ENCODE data around the gene LRRTM4. TPM values are rescaled to one million over a fixed set of nuclear protein-coding genes. Genes with fewer than 3 reads are reported as not detected.

Gene LRRTM4
- polyA plus RNA-seq, 3 donors: 0.01 to 0.05 TPM; not detected in 1

DNA sequence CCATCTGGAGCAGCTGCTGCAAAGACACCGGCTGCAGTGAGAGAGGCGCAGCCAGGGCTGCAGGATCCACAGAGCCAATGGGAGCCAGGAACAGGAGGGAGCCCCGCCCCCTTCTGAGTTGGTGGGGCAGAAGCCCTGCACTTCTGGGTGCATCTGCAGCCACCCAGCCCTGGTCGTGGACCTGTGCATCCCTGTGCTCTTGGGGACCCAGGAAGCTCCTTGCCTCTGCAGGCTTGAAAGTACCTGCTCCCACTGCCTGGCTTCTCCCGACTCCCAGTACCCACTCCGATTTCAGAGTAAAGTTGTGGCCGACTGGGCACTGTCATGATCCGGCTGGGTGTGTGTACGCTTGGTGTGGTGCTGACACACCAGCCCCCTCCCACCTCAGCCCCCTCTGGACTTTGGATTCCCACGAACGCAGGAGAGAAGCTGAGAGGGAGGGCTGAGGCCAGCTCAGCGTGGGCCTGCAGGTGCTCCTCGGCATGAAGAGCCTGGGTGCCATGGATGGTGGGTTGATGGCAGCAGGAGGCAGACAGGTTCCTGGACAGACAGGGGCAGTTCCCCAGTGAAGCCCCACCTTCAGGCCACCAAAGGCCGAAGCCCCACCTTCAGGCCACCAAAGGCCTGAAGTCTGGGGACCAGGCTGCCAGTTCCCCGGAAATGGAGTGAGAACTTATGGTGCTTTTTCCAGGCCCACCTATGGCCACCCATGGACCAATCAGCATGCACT, 34.9 kb downstream of the LRRTM4 start:
- 81 to 85% (median 83%) methylated on average over 15 of the region's 15 CpGs for WGBS, 3 donors
- no peak overlapping the region for H3K27ac ChIP-seq (ENCODE audit: low read depth, low read length)

- no peak overlapping the region for H3K27ac ChIP-seq (ENCODE audit: low read depth, low read length)
Measured at GRCh38 chr2:77484026-77484425, 38.1 kb downstream of the LRRTM4 start.

GRCh38 chr2:77479895-77480294, 42.3 kb downstream of the LRRTM4 start:
- H3K27ac ChIP-seq (ENCODE audit: low read depth, low read length): no peak overlapping the region
- 60 to 77% (median 60%) methylated on average over 3 of the region's 3 CpGs for WGBS, 3 donors

DNA sequence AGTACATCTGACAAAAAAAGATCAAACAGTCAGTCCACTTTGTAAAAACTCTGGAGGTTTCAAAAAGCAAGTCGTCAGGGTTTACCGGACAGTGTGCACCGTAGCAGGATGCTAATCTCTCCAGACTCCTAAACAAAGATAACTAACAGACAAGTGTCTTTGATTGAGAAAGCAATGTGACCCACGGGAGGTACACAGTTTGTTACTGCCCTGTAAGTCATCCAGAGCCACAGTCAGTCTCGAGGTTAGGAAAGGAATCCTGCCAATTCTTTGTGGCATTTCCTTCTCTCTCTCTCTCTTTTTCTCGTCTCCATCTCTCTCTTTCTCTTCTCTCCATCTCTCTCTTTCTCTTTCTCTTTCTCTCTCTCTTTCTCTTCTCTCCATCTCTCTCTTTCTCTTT, 42.8 kb downstream of the LRRTM4 start:
- 39 to 47% (median 40%) methylated on average over 6 of the region's 6 CpGs for WGBS, 3 donors
- H3K27ac ChIP-seq (ENCODE audit: low read depth, low read length): no peak overlapping the region

- no peak overlapping the region for H3K27ac ChIP-seq (ENCODE audit: low read depth, low read length)
- WGBS, 3 donors: 73 to 82% (median 76%) methylated on average over 3 of the region's 3 CpGs
Measured at GRCh38 chr2:77470096-77470495, 52.1 kb downstream of the LRRTM4 start.

DNA sequence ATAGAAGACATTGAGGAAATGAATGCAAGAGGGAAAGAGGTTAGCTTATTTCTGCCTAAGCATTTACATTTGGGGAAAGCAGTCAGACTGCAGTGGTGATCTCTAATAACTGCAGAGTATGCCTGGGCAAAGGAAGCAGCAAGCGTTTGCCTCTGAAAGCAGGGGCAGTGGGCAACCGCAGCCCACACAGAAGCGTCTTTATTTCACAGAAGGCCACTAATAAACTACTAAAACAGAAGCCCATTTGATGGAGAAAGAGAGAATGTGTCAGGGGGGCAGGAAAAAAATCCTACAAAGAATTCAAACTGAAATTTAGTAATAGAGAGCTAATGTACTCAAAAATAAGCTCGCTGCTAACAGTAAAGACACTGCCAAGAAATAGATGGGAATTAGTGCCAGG, 53.1 kb downstream of the LRRTM4 start:
- H3K27ac ChIP-seq (ENCODE audit: low read depth, low read length): no peak overlapping the region
- WGBS, 3 donors: 67 to 75% (median 74%) methylated on average over 4 of the region's 4 CpGs

GRCh38 chr2:77459840-77460239, 62.3 kb downstream of the LRRTM4 start:
- no peak overlapping the region for H3K27ac ChIP-seq (ENCODE audit: low read depth, low read length)
- 47 to 62% (median 49%) methylated on average over 3 of the region's 3 CpGs for WGBS, 3 donors

DNA sequence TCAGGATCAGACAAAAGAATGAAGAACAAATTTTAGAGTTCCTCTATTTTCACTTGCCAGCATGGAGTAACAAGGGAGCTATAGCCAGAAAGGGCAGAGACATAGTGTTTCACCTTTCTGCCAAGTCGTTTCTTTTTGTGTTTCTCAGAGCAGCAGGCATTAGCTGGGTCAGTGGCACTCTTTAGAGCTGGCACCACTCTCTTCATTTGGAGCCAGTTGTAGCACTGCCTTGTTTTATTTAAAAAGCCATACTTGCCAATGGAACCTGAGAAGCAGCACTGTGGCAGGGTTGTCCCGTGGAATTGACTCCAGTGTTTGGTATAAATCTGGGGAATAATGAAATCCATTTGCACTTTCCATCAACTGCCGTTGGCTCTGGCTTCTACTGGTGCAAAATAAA, 64.0 kb downstream of the LRRTM4 start:
- 69 to 76% (median 75%) methylated on average over 3 of the region's 3 CpGs for WGBS, 3 donors

DNA sequence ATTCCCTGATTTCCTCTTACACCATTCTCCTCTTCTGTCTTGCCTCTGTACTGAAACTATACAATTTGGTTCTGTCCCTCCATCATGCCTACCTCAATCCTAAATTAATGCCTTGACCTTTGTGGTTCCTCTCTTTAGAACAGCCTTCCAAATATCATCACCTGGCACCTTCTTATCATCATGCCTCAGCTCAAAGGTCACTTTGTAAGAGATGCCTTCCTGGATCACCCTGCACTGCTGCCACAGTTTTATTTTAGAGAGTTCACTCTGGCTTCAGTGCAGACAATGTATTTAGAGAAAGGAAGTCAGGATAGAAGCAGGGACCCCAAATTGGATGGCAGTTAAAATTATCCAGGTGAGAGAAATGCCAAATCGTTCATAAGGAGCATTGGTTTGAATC, 64.5 kb downstream of the LRRTM4 start:
- H3K27ac ChIP-seq (ENCODE audit: low read depth, low read length): no peak overlapping the region
- 62 to 81% (median 70%) methylated on average over 1 of the region's 1 CpG for WGBS, 3 donors

More for the DNA sequence above, 64.0 kb downstream of the LRRTM4 start:
- H3K27ac ChIP-seq (ENCODE audit: low read depth, low read length): no peak overlapping the region

GRCh38 chr2:77443076-77443475, 79.1 kb downstream of the LRRTM4 start:
- no peak overlapping the region for H3K27ac ChIP-seq (ENCODE audit: low read depth, low read length)
- 74 to 79% (median 76%) methylated on average over 5 of the region's 5 CpGs for WGBS, 3 donors

DNA sequence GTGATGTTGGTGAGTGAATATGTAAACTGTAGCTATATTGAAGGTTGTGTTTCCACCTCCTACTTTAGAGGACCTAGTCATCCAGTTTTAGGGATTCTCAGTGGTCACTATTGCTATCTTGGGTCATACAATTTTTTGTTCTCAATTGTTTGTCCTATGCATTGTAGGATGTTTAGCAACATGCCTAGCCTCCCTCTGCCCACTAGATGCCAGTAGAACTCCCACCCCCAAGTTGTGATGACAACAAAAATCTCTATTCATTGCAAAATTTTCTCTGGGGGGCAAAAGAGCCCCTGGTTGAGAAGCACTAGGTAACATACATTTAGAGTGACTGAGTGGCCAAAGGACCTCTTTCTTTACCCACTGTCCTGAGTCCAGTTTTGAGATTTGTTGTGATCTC, 87.3 kb downstream of the LRRTM4 start:
- H3K27ac ChIP-seq (ENCODE audit: low read depth, low read length): no peak overlapping the region

GRCh38 chr2:77428946-77429345, 93.2 kb downstream of the LRRTM4 start:
- 71 to 75% (median 71%) methylated on average over 4 of the region's 4 CpGs for WGBS, 3 donors
- no peak overlapping the region for H3K27ac ChIP-seq (ENCODE audit: low read depth, low read length)

GRCh38 chr2:77421971-77422370, 100.2 kb downstream of the LRRTM4 start:
- no peak overlapping the region for H3K27ac ChIP-seq (ENCODE audit: low read depth, low read length)
- WGBS, 3 donors: 96 to 97% (median 96%) methylated on average over 4 of the region's 4 CpGs

GRCh38 chr2:77418537-77418936, 103.6 kb downstream of the LRRTM4 start:
- WGBS, 3 donors: 39 to 85% (median 67%) methylated on average over 1 of the region's 1 CpG
- no peak overlapping the region for H3K27ac ChIP-seq (ENCODE audit: low read depth, low read length)

- 82 to 90% (median 86%) methylated on average over 1 of the region's 1 CpG for WGBS, 3 donors
- H3K27ac ChIP-seq (ENCODE audit: low read depth, low read length): no peak overlapping the region
Measured at GRCh38 chr2:77404189-77404588, 118.0 kb downstream of the LRRTM4 start.

DNA sequence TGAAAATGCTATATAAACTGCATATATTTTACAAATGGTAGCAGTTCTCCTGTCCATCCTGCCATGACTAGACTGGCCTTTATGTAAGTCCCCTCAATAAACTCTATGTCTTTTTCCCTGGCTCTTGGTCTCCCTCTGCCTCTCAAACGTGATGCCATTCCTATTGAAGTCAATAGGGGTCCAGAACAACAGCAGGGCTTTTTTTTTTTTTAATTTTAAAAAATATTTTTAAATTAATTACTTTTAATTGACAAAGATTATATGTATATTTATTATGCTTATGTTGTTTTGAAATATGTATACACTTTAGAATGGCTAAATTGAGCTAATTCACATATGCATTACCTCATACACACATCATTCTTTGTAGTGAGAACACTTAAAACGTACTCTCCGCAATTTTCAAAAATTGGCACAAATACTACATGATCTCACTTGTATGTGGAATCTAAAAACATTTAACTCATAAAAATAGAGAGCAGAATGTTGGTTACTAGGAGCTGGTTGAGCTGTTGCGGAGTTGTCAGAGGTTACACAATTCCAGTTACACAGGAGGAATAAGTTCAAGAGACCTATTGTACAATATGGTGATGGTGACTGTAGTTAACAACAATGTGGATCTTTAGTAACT, 123.1 kb downstream of the LRRTM4 start:
- no peak overlapping the region for H3K27ac ChIP-seq (ENCODE audit: low read depth, low read length)
- 68 to 79% (median 68%) methylated on average over 4 of the region's 4 CpGs for WGBS, 3 donors

DNA sequence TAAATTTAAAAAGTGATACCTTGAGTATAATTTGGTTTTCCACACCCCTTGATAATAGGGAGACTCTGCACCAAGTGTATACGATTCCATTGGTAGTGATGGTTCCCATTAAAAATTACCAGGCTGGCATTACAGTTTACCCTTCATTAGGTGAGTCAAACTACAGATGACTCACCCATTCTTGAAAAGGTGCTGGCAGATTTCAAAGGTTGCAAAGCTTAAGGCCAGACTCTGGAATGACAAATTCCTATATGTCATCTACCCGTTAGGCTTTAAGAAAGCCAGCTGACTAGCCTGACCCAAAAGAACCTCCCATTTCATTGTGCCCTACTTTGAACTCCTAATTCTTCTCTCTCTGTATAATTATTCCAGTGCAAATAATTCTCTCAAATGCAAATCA, 124.4 kb downstream of the LRRTM4 start:
- H3K27ac ChIP-seq (ENCODE audit: low read depth, low read length): no peak overlapping the region
- 68 to 83% (median 82%) methylated on average over 2 of the region's 2 CpGs for WGBS, 3 donors

- WGBS, 3 donors: 32 to 73% (median 44%) methylated on average over 1 of the region's 1 CpG
- no peak overlapping the region for H3K27ac ChIP-seq (ENCODE audit: low read depth, low read length)
Measured at GRCh38 chr2:77395011-77395410, 127.2 kb downstream of the LRRTM4 start.

DNA sequence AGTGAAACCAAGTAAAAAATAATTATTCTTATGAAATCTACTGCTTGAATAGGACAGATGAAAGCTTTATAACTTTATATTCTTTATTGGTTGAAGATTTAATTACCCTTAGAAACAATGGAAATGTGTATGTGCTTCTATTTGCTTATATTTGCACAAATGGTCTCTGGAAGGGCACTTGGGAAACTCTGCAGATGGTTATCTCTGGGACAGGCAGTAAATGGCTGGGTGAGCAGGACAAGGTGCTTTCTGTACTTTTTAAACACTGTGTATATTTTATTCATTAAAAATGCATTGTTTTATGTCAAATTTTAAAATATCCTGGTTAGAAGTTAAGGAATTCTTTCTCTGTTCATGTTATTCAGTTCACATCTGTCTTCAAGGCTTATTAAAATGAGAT, 131.1 kb downstream of the LRRTM4 start:
- H3K27ac ChIP-seq (ENCODE audit: low read depth, low read length): no peak overlapping the region

GRCh38 chr2:77387324-77387723, 134.9 kb downstream of the LRRTM4 start:
- 64 to 78% (median 64%) methylated on average over 3 of the region's 3 CpGs for WGBS, 3 donors
- no peak overlapping the region for H3K27ac ChIP-seq (ENCODE audit: low read depth, low read length)

Data from adipose tissue (tissue), 3 donors.